Measurements from ENCODE around the gene EPS15. TPM values are rescaled to one million over a fixed set of nuclear protein-coding genes. Genes with fewer than 3 reads are reported as not detected.

EPS15 gene
- total RNA-seq, 1 donor from 2014 or later = 81.4 TPM

- TF ChIP-seq CTCF (IDR thresholded peaks at IDR 0.05) = no peak
- Mint-ChIP-seq H3K27ac (ENCODE audit: unreplicated experiment) (peak overlapping the region; percentile 14), H3K9me3 (ENCODE audit: low read depth) (no peaks in the 10 kb centered on the region), H3K4me3 (ENCODE audit: unreplicated experiment) (no peak overlapping the region), H3K36me3 (ENCODE audit: low read depth) (peaks cover 6% of the 10 kb centered on the region), H3K27me3 (ENCODE audit: low read depth) (no peaks in the 10 kb centered on the region), H3K4me1 (ENCODE audit: low read depth) (peaks cover 42% of the 10 kb centered on the region)
- DNase-seq (ENCODE audit: low spot score) = no peak
These were observed 73.5 kb downstream of the EPS15 start for GRCh38 chr1:51445351-51446090.

- no peak for DNase-seq (ENCODE audit: low spot score)
- Mint-ChIP-seq H3K4me1 (ENCODE audit: low read depth) (peaks cover 42% of the 10 kb centered on the region), H3K36me3 (ENCODE audit: low read depth) (peaks cover 5% of the 10 kb centered on the region), H3K27me3 (ENCODE audit: low read depth) (no peaks in the 10 kb centered on the region), H3K4me3 (ENCODE audit: unreplicated experiment) (no peak overlapping the region), H3K27ac (ENCODE audit: unreplicated experiment) (peak overlapping the region; percentile 23), H3K9me3 (ENCODE audit: low read depth) (no peaks in the 10 kb centered on the region)
- no peak for TF ChIP-seq CTCF (IDR thresholded peaks at IDR 0.05)
These were observed 74.4 kb downstream of the EPS15 start for GRCh38 chr1:51444534-51445192.

- H3K9me3 Mint-ChIP-seq (ENCODE audit: low read depth) = no peaks in the 10 kb centered on the region
- peaks cover 42% of the 10 kb centered on the region for H3K4me1 Mint-ChIP-seq (ENCODE audit: low read depth)
- no peak for DNase-seq (ENCODE audit: low spot score)
- H3K27me3 Mint-ChIP-seq (ENCODE audit: low read depth) = no peaks in the 10 kb centered on the region
- no peak overlapping the region for H3K4me3 Mint-ChIP-seq (ENCODE audit: unreplicated experiment)
- no peak for TF ChIP-seq CTCF (IDR thresholded peaks at IDR 0.05)
- peaks cover 2% of the 10 kb centered on the region for H3K36me3 Mint-ChIP-seq (ENCODE audit: low read depth)
- H3K27ac Mint-ChIP-seq (ENCODE audit: unreplicated experiment) = peak overlapping the region; percentile 75
These were observed 75.0 kb downstream of the EPS15 start for GRCh38 chr1:51444096-51444495.

GRCh38 chr1:51443555-51443954 is 75.5 kb downstream of the EPS15 start:
- Mint-ChIP-seq H3K4me1 (ENCODE audit: low read depth) (peaks cover 42% of the 10 kb centered on the region), H3K36me3 (ENCODE audit: low read depth) (peaks cover 2% of the 10 kb centered on the region), H3K4me3 (ENCODE audit: unreplicated experiment) (no peak overlapping the region), H3K27ac (ENCODE audit: unreplicated experiment) (peak overlapping the region; percentile 51), H3K27me3 (ENCODE audit: low read depth) (no peaks in the 10 kb centered on the region), H3K9me3 (ENCODE audit: low read depth) (no peaks in the 10 kb centered on the region)
- TF ChIP-seq CTCF (IDR thresholded peaks at IDR 0.05) = no peak
- DNase-seq (ENCODE audit: low spot score) = no peak

- Mint-ChIP-seq H3K4me3 (ENCODE audit: unreplicated experiment) (no peak overlapping the region), H3K4me1 (ENCODE audit: low read depth) (peaks cover 42% of the 10 kb centered on the region), H3K9me3 (ENCODE audit: low read depth) (no peaks in the 10 kb centered on the region), H3K36me3 (ENCODE audit: low read depth) (peaks cover 2% of the 10 kb centered on the region), H3K27ac (ENCODE audit: unreplicated experiment) (peak overlapping the region; percentile 47), H3K27me3 (ENCODE audit: low read depth) (no peaks in the 10 kb centered on the region)
- TF ChIP-seq CTCF (IDR thresholded peaks at IDR 0.05) = no peak
- no peak for DNase-seq (ENCODE audit: low spot score)
These were observed 76.5 kb downstream of the EPS15 start for GRCh38 chr1:51442616-51443015.
